ENCODE measurements around the gene STK26.

GRCh38 chrX:132071254-132071653 is 48.2 kb downstream of the STK26 start:
- TF ChIP-seq EZH2 (IDR thresholded peaks at IDR 0.05; ENCODE audit: borderline replicate concordance, low read length): no peak
- peak; percentile 29; the same call in 1 of the 2 replicates for TF ChIP-seq CTCF (IDR thresholded peaks at IDR 0.05; ENCODE audit: low read length)
